ENCODE measurements around the gene TMCO1. TPM values are rescaled to one million over a fixed set of nuclear protein-coding genes. Genes with fewer than 3 reads are reported as not detected.
"Not testable (repeated sequence)": the region's sequence is repeated elsewhere in the genome, so short reads cannot be mapped to it uniquely, and the experiment has no call there.

The TMCO1 gene
- total RNA-seq, 1 experiment from 2014 or later = 64.1 TPM

DNA sequence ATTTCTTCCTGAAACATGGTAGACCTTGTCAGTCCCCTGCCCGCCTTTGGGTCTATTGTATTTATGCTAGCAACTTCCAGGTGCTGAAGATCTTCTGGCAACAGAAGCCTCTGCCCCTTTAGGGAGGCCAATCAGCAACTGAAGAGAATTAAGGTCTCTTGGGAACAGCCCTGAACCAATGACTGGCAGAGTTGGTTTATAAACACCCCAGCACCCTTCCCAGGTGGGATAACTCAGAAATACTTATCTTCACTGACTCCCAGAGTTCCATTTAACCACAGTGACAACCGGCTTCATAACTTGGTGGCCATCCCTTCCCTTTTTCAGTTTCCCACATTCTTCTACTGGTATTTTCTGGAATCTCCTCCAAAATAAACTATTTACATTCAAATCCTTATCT, 27.2 kb upstream of the TMCO1 start:
- H3K4me3 ChIP-seq = no peak overlapping the region
- H3K4me1 ChIP-seq (replicated peaks; ENCODE audit: insufficient read depth) = no peaks in the 10 kb centered on the region
- no peaks in the 10 kb centered on the region for H3K79me2 ChIP-seq (ENCODE audit: low read depth)
- DNase-seq = no peak
- H4K20me1 ChIP-seq (ENCODE audit: insufficient read depth) = no peaks in the 10 kb centered on the region
- H3F3A ChIP-seq (ENCODE audit: insufficient read depth, low read depth) = no peaks in the 10 kb centered on the region
- no peak overlapping the region for H3K27ac ChIP-seq
- intact Hi-C loops (cut with micrococcal nuclease; ENCODE audit: unreplicated experiment) = no loop called here
- no peaks in the 10 kb centered on the region for H3K36me3 ChIP-seq (ENCODE audit: low read depth)
- ChIA-PET POLR2A (ENCODE audit: unreplicated experiment) (no interaction called here), CTCF (no interaction called here)
- H3K9me2 ChIP-seq (ENCODE audit: insufficient read depth) = no peaks in the 10 kb centered on the region
- no peaks in the 10 kb centered on the region for H3K27me3 ChIP-seq (ENCODE audit: insufficient read depth, low read depth)
- H3K4me2 ChIP-seq = no peak overlapping the region
- H3K9me3 ChIP-seq (ENCODE audit: insufficient read depth, low read depth) = peaks cover 8% of the 10 kb centered on the region; the same call in 1 of the 2 replicates
- no peak for TF ChIP-seq EZH2 (IDR thresholded peaks at IDR 0.05; ENCODE audit: low read depth)
- TF ChIP-seq, protein P1, sequence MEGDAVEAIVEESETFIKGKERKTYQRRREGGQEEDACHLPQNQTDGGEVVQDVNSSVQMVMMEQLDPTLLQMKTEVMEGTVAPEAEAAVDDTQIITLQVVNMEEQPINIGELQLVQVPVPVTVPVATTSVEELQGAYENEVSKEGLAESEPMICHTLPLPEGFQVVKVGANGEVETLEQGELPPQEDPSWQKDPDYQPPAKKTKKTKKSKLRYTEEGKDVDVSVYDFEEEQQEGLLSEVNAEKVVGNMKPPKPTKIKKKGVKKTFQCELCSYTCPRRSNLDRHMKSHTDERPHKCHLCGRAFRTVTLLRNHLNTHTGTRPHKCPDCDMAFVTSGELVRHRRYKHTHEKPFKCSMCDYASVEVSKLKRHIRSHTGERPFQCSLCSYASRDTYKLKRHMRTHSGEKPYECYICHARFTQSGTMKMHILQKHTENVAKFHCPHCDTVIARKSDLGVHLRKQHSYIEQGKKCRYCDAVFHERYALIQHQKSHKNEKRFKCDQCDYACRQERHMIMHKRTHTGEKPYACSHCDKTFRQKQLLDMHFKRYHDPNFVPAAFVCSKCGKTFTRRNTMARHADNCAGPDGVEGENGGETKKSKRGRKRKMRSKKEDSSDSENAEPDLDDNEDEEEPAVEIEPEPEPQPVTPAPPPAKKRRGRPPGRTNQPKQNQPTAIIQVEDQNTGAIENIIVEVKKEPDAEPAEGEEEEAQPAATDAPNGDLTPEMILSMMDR (conservative IDR thresholded peaks at IDR 0.05) = no peak
- BruUV-seq (replicated peaks) = no TSS peak
- H2AFZ ChIP-seq = no peak overlapping the region

DNA sequence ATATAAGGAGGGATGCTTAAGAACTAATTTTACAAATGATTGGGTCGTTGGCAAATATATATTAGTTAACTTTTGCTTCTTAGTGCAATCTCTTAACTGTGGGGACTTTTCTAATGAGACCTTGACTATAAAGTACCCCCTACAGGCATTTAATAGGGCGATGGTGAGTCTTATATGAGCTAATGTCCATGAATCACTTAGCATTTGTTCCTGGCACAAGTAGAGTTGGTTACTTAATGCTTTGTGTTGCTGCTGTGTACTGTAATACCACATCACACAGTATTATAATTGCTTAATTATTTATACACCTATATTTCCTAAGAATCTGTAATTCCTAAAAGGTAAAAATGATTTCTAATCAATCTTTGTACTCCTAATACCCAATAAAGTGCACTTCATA, 25.3 kb upstream of the TMCO1 start:
- no peak for TF ChIP-seq EZH2 (IDR thresholded peaks at IDR 0.05; ENCODE audit: low read depth)
- TF ChIP-seq, protein P1 (conservative IDR thresholded peaks at IDR 0.05) = no peak
- Histone ChIP-seq H4K20me1 (ENCODE audit: insufficient read depth) (no peaks in the 10 kb centered on the region), H3K4me3 (no peak overlapping the region), H3K9me3 (ENCODE audit: insufficient read depth, low read depth) (peaks cover 2% of the 10 kb centered on the region; the same call in 1 of the 2 replicates), H3K4me2 (no peak overlapping the region), H3K27me3 (ENCODE audit: insufficient read depth, low read depth) (no peaks in the 10 kb centered on the region), H2AFZ (no peak overlapping the region), H3K9me2 (ENCODE audit: insufficient read depth) (no peaks in the 10 kb centered on the region), H3K36me3 (ENCODE audit: low read depth) (no peaks in the 10 kb centered on the region), H3F3A (ENCODE audit: insufficient read depth, low read depth) (no peaks in the 10 kb centered on the region), H3K27ac (no peak overlapping the region), H3K4me1 (replicated peaks; ENCODE audit: insufficient read depth) (no peaks in the 10 kb centered on the region), H3K79me2 (ENCODE audit: low read depth) (no peaks in the 10 kb centered on the region)
- DNase-seq = no peak
- intact Hi-C loops (cut with micrococcal nuclease; ENCODE audit: unreplicated experiment) = no loop called here
- ChIA-PET CTCF (no interaction called here), POLR2A (ENCODE audit: unreplicated experiment) (no interaction called here)
- no TSS peak for BruUV-seq (replicated peaks)

DNA sequence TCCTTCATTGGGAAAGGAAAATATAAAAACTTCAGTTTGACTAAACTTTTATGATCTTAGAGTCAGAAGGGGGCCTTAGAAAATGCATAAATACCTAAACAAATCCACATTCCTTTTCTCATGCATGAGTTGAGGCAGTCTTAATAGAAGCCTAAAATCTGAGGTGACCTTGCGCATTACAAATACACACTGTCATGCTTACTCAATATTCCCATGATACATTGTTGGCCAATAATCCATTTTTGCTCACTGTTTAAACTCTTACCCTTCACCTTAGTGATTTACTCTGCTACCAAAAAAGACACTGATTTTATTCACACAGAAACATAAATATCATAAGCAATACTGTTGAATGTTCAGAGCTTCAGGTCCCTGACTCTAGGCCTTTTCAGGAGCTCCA, 19.1 kb upstream of the TMCO1 start:
- H3K79me2 ChIP-seq (ENCODE audit: low read depth) = no peaks in the 10 kb centered on the region
- H3K9me3 ChIP-seq (ENCODE audit: insufficient read depth, low read depth) = no peaks in the 10 kb centered on the region
- H3K27me3 ChIP-seq (ENCODE audit: insufficient read depth, low read depth) = no peaks in the 10 kb centered on the region
- no peak for DNase-seq
- no peaks in the 10 kb centered on the region for H3K36me3 ChIP-seq (ENCODE audit: low read depth)
- H3F3A ChIP-seq (ENCODE audit: insufficient read depth, low read depth) = no peaks in the 10 kb centered on the region
- H4K20me1 ChIP-seq (ENCODE audit: insufficient read depth) = no peaks in the 10 kb centered on the region
- no peak overlapping the region for H3K4me3 ChIP-seq
- H3K27ac ChIP-seq = no peak overlapping the region
- H3K9me2 ChIP-seq (ENCODE audit: insufficient read depth) = no peaks in the 10 kb centered on the region
- ChIA-PET CTCF (no interaction called here), POLR2A (ENCODE audit: unreplicated experiment) (no interaction called here)
- H2AFZ ChIP-seq = no peak overlapping the region
- H3K4me1 ChIP-seq (replicated peaks; ENCODE audit: insufficient read depth) = no peaks in the 10 kb centered on the region
- intact Hi-C loops (cut with micrococcal nuclease; ENCODE audit: unreplicated experiment) = no loop called here
- TF ChIP-seq EZH2 (IDR thresholded peaks at IDR 0.05; ENCODE audit: low read depth) = no peak
- TF ChIP-seq, protein P1 (conservative IDR thresholded peaks at IDR 0.05) = no peak
- no peak overlapping the region for H3K4me2 ChIP-seq
- no TSS peak for BruUV-seq (replicated peaks)

DNA sequence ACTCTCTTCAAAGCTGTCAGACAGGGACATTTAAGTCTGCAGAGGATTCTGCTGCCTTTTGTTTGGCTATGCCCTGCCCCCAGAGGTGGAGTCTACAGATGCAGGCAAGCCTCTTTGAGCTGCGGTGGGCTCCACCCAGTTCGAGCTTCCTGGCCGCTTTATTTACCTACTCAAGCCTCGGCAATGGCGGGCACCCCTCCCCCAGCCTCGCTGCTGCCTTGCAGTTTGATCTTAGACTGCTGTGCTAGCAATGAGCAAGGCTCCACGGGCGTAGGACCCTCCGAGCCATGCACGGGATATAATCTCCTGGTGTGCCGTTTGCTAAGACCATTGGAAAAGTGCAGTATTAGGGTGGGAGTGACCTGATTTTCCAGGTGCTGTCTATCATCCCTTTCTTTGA, 14.9 kb upstream of the TMCO1 start:
- H3F3A ChIP-seq (ENCODE audit: insufficient read depth, low read depth); H3K36me3 ChIP-seq (ENCODE audit: low read depth); H3K4me2 ChIP-seq; H3K4me1 ChIP-seq (replicated peaks; ENCODE audit: insufficient read depth); POLR2A ChIA-PET (ENCODE audit: unreplicated experiment); DNase-seq; H3K9me3 ChIP-seq (ENCODE audit: insufficient read depth, low read depth); H3K4me3 ChIP-seq; H3K79me2 ChIP-seq (ENCODE audit: low read depth); BruUV-seq (replicated peaks); H2AFZ ChIP-seq; H3K9me2 ChIP-seq (ENCODE audit: insufficient read depth); H4K20me1 ChIP-seq (ENCODE audit: insufficient read depth); intact Hi-C loops (cut with micrococcal nuclease; ENCODE audit: unreplicated experiment); H3K27me3 ChIP-seq (ENCODE audit: insufficient read depth, low read depth); CTCF ChIA-PET; H3K27ac ChIP-seq: not testable (repeated sequence)

DNA sequence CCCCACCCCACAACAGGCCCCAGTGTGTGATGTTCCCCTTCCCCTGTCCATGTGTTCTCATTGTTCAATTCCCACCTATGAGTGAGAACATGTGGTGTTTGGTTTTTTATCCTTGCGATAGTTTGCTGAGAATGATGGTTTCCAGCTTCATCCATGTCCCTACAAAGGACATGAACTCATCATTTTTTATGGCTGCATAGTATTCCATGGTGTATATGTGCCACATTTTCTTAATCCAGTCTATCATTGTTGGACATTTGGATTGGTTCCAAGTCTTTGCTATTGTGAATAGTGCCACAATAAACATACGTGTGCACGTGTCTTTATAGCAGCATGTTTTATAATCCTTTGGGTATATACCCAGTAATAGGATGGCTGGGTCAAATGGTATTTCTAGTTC, 9.5 kb upstream of the TMCO1 start:
- H3K27ac ChIP-seq; H3K9me2 ChIP-seq (ENCODE audit: insufficient read depth); POLR2A ChIA-PET (ENCODE audit: unreplicated experiment); H2AFZ ChIP-seq; intact Hi-C loops (cut with micrococcal nuclease; ENCODE audit: unreplicated experiment); H3K79me2 ChIP-seq (ENCODE audit: low read depth); H4K20me1 ChIP-seq (ENCODE audit: insufficient read depth); BruUV-seq (replicated peaks); DNase-seq; H3K4me3 ChIP-seq; CTCF ChIA-PET; H3K4me2 ChIP-seq; H3K36me3 ChIP-seq (ENCODE audit: low read depth); H3K9me3 ChIP-seq (ENCODE audit: insufficient read depth, low read depth); H3F3A ChIP-seq (ENCODE audit: insufficient read depth, low read depth); H3K4me1 ChIP-seq (replicated peaks; ENCODE audit: insufficient read depth); H3K27me3 ChIP-seq (ENCODE audit: insufficient read depth, low read depth): not testable (repeated sequence)
